ENCODE data around the gene PLA2G12B. TPM values are rescaled to one million over a fixed set of nuclear protein-coding genes. Genes with fewer than 3 reads are reported as not detected.

Gene PLA2G12B
- polyA plus RNA-seq, 3 donors = 9.3 to 12.6 (median 9.8) TPM

- no peak for DNase-seq
Observed at GRCh38 chr10:72895236-72895850, 59.3 kb downstream of the PLA2G12B start.

GRCh38 chr10:72893136-72893798 is 61.3 kb downstream of the PLA2G12B start, which contains the start of gene OIT3:
Gene OIT3 (plus strand): TSS chr10:72893739. CDS start chr10:72893799, 60 bp downstream.
- no peak for DNase-seq

- no peak for DNase-seq
Observed at GRCh38 chr10:72890086-72890485, 64.5 kb downstream of the PLA2G12B start.

GRCh38 chr10:72889391-72889831 is 65.2 kb downstream of the PLA2G12B start:
- DNase-seq = no peak

GRCh38 chr10:72888151-72888638 is 66.4 kb downstream of the PLA2G12B start:
- DNase-seq = no peak

- DNase-seq = no peak
Observed at GRCh38 chr10:72887043-72887442, 67.6 kb downstream of the PLA2G12B start.

GRCh38 chr10:72886621-72887020 is 68.0 kb downstream of the PLA2G12B start:
- no peak for DNase-seq

- DNase-seq = no peak
Observed at GRCh38 chr10:72885953-72886352, 68.7 kb downstream of the PLA2G12B start.

Other genes starting within 250 kb of the PLA2G12B start
- 1 to 10 TPM; 3.1 to 4.9 (median 4.3) TPM for gene OIT3, start 61.1 kb downstream of the PLA2G12B start, polyA plus RNA-seq (ENCODE audit: insufficient read length in 3 of 3)
- 10 to 100 TPM; 74.1 to 89.0 (median 79.8) TPM for gene P4HA1, start 142.1 kb upstream of the PLA2G12B start, polyA plus RNA-seq (ENCODE audit: insufficient read length in 3 of 3)
- gene NUDT13, start 155.6 kb upstream of the PLA2G12B start, polyA plus RNA-seq (ENCODE audit: insufficient read length in 3 of 3) = 10 to 100 TPM in 1 of 3 donors, 1 to 10 TPM in 2; 4.1 to 10.4 (median 9.1) TPM
- gene ECD, start 213.2 kb upstream of the PLA2G12B start, polyA plus RNA-seq (ENCODE audit: insufficient read length in 3 of 3) = 10 to 100 TPM; 34.7 to 38.0 (median 35.1) TPM
- 10 to 100 TPM; 34.5 to 59.1 (median 51.8) TPM for gene FAM149B1, start 213.3 kb upstream of the PLA2G12B start, polyA plus RNA-seq (ENCODE audit: insufficient read length in 3 of 3)